K562 (cell line): ENCODE measurements around the gene VPS16. TPM values are rescaled to one million over a fixed set of nuclear protein-coding genes. Genes with fewer than 3 reads are reported as not detected.

Source experiments
- AFF1 ChIP-seq, 2 experiments: fragments of 450-650 bp; IDR thresholded peaks; 2 replicates each; pipeline ENCODE4 v1.6.1; 2018; ENCODE audit warnings: mild to moderate bottlenecking in 2 of 2, low read depth in 1 of 2; ENCODE audit not compliant: partially characterized antibody in 2 of 2
- BRF1 ChIP-seq: IDR thresholded peaks from 3 replicates; pipeline ENCODE4 v1.6.1; 2011; ENCODE audit warnings: borderline replicate concordance, mild to moderate bottlenecking; ENCODE audit not compliant: insufficient read length; ENCODE audit errors: extremely low read depth
- EWSR1 ChIP-seq: fragments of 450-650 bp; IDR thresholded peaks from 2 replicates; pipeline ENCODE4 v1.6.1; 2018; ENCODE audit warnings: borderline replicate concordance, mild to moderate bottlenecking, low read depth, moderate library complexity; ENCODE audit not compliant: partially characterized antibody
- FOXJ2 ChIP-seq: fragments of 200-800 bp; sonication (Bioruptor generic); IDR thresholded peaks from 2 replicates; pipeline ENCODE4 v1.6.1; 2016; ENCODE audit warnings: missing genetic modification characterization, missing compliant biosample characterization
- HDAC1 ChIP-seq, 2 experiments: fragments of 450-650 bp; IDR thresholded peaks; 2 replicates each; pipeline ENCODE4 v1.6.1; 2016 to 2017; ENCODE audit warnings: inconsistent platforms in 1 of 2, mild to moderate bottlenecking in 1 of 2, moderate library complexity in 1 of 2
- HINFP ChIP-seq: fragments of 450-650 bp; conservative IDR thresholded peaks from 2 replicates; pipeline ENCODE4 v1.6.1; 2016; ENCODE audit warnings: missing genetic modification characterization, low read depth, mild to moderate bottlenecking, control low read depth, missing compliant biosample characterization
- MLX ChIP-seq, 2 experiments: fragments of 450-650 bp in 1 of 2; sonication (generic) in 1 of 2; formaldehyde crosslinking; conservative IDR thresholded peaks; 2 replicates each; pipeline versions ENCODE4 v1.4.0 to v1.8.1; 2020 to 2022; ENCODE audit warnings: mild to moderate bottlenecking in 1 of 2, missing genetic modification reagents in 1 of 2
- NFXL1 ChIP-seq: fragments of 450-650 bp; formaldehyde crosslinking; IDR thresholded peaks from 2 replicates; pipeline ENCODE4 v1.4.0; 2021; ENCODE audit warnings: mild to moderate bottlenecking
- POLR3A ChIP-seq: IDR thresholded peaks from 2 replicates; pipeline ENCODE4 v1.6.1; 2011; ENCODE audit warnings: borderline replicate concordance, mild to moderate bottlenecking, moderate library complexity; ENCODE audit not compliant: insufficient read length, insufficient read depth; ENCODE audit errors: extremely low read depth
- SMAD2 ChIP-seq: fragments of 150-350 bp; IDR thresholded peaks from 2 replicates; pipeline ENCODE4 v1.6.1; 2014; ENCODE audit warnings: low read depth, mild to moderate bottlenecking, low read length
- TAF9B ChIP-seq: fragments of 450-650 bp; IDR thresholded peaks from 2 replicates; pipeline ENCODE4 v1.6.1; 2018; ENCODE audit warnings: mild to moderate bottlenecking; ENCODE audit not compliant: partially characterized antibody
- TBL1XR1 ChIP-seq, 2 experiments: IDR thresholded peaks; 2 replicates each; pipeline ENCODE4 v1.6.1; 2012; ENCODE audit warnings: improper control_type of control experiment in 2 of 2, low read length in 2 of 2, mild to moderate bottlenecking in 1 of 2
- TBP ChIP-seq: optimal IDR thresholded peaks from 2 replicates; pipeline ENCODE3; 2011; ENCODE audit warnings: low read depth, low read length, improper control_type of control experiment
- TCF3 ChIP-seq: sonication (generic); formaldehyde crosslinking; IDR thresholded peaks from 2 replicates; pipeline ENCODE4 v1.4.0; 2020; ENCODE audit warnings: mild to moderate bottlenecking, missing genetic modification reagents
- ZNF184 ChIP-seq: sonication (generic); formaldehyde crosslinking; IDR thresholded peaks from 2 replicates; pipeline ENCODE4 v1.5.0; 2020; ENCODE audit warnings: missing genetic modification reagents
- ZNF592 ChIP-seq: fragments of 450-650 bp; IDR thresholded peaks from 2 replicates; pipeline ENCODE4 v1.6.1; 2017; ENCODE audit warnings: antibody characterized with exemption, mild to moderate bottlenecking
- polyA plus RNA-seq, 8 experiments: library from polyadenylated mRNA; depleted of rRNA in 4 of 8; stranded (reverse) in 5 of 8; unstranded in 3 of 8; fragments of >200 nt; fragmentation: Nextera tagmentation in 2 of 8; fragmentation: Illumina TruSeq in 1 of 8; extraction: Ambion mirVana in 2 of 8; extraction: Trizol in 1 of 8; gene quantifications; 2 replicates each; pipeline versions ENCODE4 v1.2.1 to v1.2.3, GENCODE V29; 2011 to 2014; ENCODE audit warnings: inconsistent platforms in 1 of 8, missing spikeins in 1 of 8
- total RNA-seq, 7 experiments: library from RNA; depleted of rRNA in 6 of 7; stranded (reverse); fragments of >200 nt in 6 of 7; fragmentation: Illumina TruSeq in 2 of 7; extraction: Trizol in 2 of 7; gene quantifications; 2 replicates each; pipeline versions ENCODE4 v1.2.1 to v1.2.3, GENCODE V29; 2011 to 2021; ENCODE audit warnings: low replicate concordance in 1 of 7

VPS16 gene
- total and polyA plus RNA-seq, 9 of the 15 experiments (the other 6 are each of a cell fraction or from before 2014, with no cell fraction given) = 6.8 to 24.7 (median 14.0) TPM

- TF ChIP-seq TBL1XR1 (IDR thresholded peaks at IDR 0.05; ENCODE audit: low read length in 2 of 2) (0 out of 4 replicates have a peak, but pooled peaks of 1 of the 2 experiments have one; percentile 15), TBP (no peak), MLX (CRISPR knock-in tag; conservative IDR thresholded peaks at IDR 0.05) (no peak), SMAD2 (no peak), HDAC1 (IDR thresholded peaks at IDR 0.05) (no peak), AFF1 (IDR thresholded peaks at IDR 0.05; ENCODE audit: low read depth in 1 of 2, partially characterized antibody in 2 of 2) (no peak), EWSR1 (no peak), NFXL1 (no peak), TAF9B (no peak), ZNF184 (CRISPR knock-in tag) (no peak), ZNF592 (no peak), TCF3 (CRISPR knock-in tag) (peak; percentile 94), HINFP (tag) (no peak), POLR3A (no peak), FOXJ2 (tag) (no peak), BRF1 (no peak)
Observed at GRCh38 chr20:2800521-2801285, 39.8 kb upstream of the VPS16 start, which contains the start of gene CPXM1 (continued).
